ENCODE measurements around the gene PHKA1.
"Not testable (repeated sequence)": the region's sequence is repeated elsewhere in the genome, so short reads cannot be mapped to it uniquely, and the experiment has no call there.

Gene PHKA1

DNA sequence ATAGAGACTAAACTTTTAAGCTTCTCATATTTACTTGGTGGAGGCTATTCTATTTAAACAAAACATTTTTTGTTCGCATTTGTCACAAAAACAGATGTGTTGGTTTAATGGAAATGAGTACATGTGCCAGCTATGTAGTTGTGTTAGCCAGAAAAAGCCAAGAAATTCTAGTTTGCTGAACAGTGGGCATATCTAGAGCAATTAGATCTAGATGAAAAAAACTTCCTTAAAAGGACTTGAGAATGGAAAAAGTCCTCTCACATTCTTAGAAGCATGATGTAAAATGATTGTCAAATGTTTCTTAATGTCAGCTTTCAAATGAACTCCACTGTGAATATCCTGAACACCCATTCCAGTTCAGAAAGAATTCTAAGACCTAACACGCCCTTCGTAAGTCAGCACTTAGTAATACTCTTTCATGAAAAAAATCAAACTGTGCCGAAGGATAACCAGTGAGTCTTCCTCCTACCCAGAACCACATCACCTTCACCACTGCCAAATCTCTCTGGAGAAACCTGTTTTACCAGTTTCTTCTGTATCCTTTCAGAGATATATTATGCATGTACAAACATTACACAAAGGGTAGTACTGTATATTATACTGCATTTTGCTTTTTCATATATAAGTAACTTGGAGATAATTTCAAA lies 28.2 kb downstream of the PHKA1 start:
- TF ChIP-seq, protein P1, sequence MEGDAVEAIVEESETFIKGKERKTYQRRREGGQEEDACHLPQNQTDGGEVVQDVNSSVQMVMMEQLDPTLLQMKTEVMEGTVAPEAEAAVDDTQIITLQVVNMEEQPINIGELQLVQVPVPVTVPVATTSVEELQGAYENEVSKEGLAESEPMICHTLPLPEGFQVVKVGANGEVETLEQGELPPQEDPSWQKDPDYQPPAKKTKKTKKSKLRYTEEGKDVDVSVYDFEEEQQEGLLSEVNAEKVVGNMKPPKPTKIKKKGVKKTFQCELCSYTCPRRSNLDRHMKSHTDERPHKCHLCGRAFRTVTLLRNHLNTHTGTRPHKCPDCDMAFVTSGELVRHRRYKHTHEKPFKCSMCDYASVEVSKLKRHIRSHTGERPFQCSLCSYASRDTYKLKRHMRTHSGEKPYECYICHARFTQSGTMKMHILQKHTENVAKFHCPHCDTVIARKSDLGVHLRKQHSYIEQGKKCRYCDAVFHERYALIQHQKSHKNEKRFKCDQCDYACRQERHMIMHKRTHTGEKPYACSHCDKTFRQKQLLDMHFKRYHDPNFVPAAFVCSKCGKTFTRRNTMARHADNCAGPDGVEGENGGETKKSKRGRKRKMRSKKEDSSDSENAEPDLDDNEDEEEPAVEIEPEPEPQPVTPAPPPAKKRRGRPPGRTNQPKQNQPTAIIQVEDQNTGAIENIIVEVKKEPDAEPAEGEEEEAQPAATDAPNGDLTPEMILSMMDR (IDR thresholded peaks at IDR 0.05; ENCODE audit: insufficient read depth, missing control alignments) = no peak
- no peak for DNase-seq (ENCODE audit: insufficient read length, low spot score)
- peak; percentile 11 for FAIRE-seq

DNA sequence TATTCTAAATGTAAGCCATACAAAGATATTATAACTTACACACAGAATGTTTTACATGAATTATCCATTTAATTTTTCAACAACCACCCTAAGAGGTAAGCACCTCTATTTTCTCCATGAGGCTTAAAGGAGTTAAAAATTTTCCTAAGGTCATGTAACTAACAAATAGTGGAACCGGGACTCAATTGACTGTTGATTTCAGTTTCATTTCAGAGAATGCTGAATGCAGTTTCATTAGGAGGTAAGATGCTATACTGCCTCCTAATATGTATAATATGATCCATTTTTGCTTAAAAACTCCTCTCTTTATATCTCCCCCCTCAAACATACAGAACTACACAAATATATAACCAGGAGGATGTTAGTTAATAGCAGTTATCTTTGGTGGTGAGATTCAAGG lies 29.1 kb downstream of the PHKA1 start:
- DNase-seq (ENCODE audit: insufficient read length, low spot score) (no peak), FAIRE-seq (no peak)
- TF ChIP-seq, protein P1 (IDR thresholded peaks at IDR 0.05; ENCODE audit: insufficient read depth, missing control alignments) = no peak

DNA sequence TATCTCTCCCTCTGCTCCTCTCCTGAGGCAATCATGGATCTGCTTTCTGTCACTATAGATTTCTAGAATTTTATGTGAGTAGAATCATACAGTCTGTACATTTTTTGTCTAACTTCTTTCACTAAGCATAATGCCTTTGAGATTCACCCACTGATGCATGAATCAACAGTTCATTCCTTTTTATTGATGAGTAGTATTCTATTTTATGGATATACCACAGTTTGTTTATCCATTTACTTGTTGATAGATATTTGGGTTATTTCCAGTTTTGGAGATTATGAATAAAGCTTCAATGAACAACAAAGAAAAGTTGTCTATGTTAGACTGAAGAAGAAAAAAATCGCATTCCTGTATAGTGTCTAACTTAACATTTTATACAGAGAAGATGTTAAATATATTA lies 30.5 kb downstream of the PHKA1 start:
- DNase-seq (ENCODE audit: insufficient read length, low spot score) (no peak), FAIRE-seq (no peak)
- TF ChIP-seq, protein P1 (IDR thresholded peaks at IDR 0.05; ENCODE audit: insufficient read depth, missing control alignments) = no peak

DNA sequence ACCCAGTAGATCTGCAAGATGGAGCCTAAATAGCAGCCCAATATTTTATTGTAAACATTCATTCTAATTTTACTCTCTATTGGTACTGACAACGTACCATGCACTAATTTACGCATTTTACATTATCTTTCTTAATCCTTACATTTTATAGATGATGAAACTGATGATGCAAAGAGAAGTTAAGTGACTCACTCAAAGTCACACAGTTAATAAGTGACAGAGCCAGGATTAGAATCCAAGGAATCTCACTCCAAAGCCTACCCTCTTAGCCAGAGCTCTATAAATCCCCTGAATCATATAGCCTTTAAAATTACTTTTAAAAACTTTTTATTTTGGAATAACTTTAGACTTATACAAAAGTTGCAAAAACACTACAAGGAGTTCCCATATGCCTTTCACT lies 37.6 kb downstream of the PHKA1 start:
- FAIRE-seq = no peak
- TF ChIP-seq, protein P1 (IDR thresholded peaks at IDR 0.05; ENCODE audit: insufficient read depth, missing control alignments) = no peak

DNA sequence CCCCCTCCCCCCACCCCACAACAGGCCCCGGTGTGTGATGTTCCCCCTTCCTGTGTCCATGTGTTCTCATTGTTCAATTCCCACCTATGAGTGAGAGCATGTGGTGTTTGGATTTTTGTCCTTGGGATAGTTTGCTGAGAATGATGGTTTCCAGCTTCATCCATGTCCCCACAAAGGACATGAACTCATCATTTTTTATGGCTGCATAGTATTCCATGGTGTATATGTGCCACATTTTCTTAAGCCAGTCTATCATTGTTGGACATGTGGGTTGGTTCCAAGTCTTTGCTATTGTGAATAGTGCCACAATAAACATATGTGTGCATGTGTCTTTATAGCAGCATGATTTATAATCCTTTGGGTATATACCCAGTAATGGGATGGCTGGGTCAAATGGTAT lies 40.2 kb downstream of the PHKA1 start:
- DNase-seq (ENCODE audit: insufficient read length, low spot score); FAIRE-seq: not testable (repeated sequence)

More for the DNA sequence above, 37.6 kb downstream of the PHKA1 start:
- DNase-seq (ENCODE audit: insufficient read length, low spot score) = no peak

DNA sequence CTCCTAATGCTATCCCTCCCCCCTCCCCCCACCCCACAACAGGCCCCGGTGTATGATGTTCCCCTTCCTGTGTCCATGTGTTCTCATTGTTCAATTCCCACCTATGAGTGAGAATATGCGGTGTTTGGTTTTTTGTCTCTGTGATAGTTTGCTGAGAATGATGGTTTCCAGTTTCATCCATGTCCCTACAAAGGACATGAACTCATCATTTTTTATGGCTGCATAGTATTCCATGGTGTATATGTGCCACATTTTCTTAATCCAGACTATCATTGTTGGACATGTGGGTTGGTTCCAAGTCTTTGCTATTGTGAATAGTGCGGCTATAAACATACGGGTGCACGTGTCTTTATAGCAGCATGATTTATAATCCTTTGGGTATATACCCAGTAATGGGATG lies 44.6 kb downstream of the PHKA1 start:
- not testable (repeated sequence) for FAIRE-seq; DNase-seq (ENCODE audit: insufficient read length, low spot score)

DNA sequence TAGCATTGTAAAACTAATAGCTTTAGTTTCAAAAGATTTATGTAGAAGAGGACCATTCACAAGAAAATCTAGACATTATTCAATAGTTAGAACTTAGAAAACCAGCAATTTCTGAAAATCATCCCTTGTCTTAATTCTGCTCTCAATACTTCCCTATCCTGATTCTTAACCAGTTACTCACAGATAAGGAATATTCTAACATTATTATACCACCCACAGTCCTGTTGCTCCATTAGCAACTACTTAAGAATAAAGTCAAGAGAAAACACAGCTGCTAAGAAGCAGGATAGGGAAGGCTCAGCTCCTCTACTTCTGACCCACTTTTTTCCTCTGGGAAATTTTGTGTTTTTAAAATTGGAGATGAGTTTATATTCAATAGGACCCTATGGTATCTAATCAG lies 47.7 kb downstream of the PHKA1 start:
- DNase-seq (ENCODE audit: insufficient read length, low spot score) = no peak
- no peak for FAIRE-seq
- TF ChIP-seq, protein P1 (IDR thresholded peaks at IDR 0.05; ENCODE audit: insufficient read depth, missing control alignments) = no peak

DNA sequence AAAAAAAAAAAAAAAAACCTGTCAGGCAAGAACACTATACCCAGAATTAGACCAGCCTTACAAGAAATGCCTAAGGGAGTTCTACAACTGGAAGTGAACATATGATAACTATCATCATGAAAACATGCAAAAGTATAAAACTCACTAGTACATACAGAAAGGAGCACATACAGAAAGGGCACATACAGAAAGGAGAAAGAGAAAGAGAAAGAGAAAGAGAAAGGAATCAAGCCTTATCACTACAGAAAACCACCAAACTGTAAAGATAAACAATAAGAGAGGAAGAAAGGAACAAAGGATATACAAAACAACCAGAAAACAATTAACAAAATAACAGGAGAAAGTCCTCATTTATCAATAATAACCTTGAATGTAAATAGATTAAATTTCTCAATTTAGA lies 50.4 kb downstream of the PHKA1 start:
- TF ChIP-seq, protein P1 (IDR thresholded peaks at IDR 0.05; ENCODE audit: insufficient read depth, missing control alignments) = no peak
- peak; percentile 77 for FAIRE-seq
- no peak for DNase-seq (ENCODE audit: insufficient read length, low spot score)

Measured in D721Med (cell line).